Keratinocyte (primary cell): ENCODE data around the gene VNN1. TPM values are rescaled to one million over a fixed set of nuclear protein-coding genes. Genes with fewer than 3 reads are reported as not detected.

Source experiments
- DNase-seq: peaks from one replicate; pipeline ENCODE4 v3.0.0-alpha.2; 2011; ENCODE audit warnings: low read depth, missing footprints, low spot score
- FAIRE-seq: peaks from 2 replicates; lab custom pipeline; 2011; peaks lifted over from hg19 to GRCh38; lab: Jason Lieb, UNC
- H2AFZ ChIP-seq: 2 replicates; pipeline ENCODE4 v1.6.0; 2012; ENCODE audit warnings: low read length, control low read depth, inconsistent platforms; ENCODE audit not compliant: control insufficient read depth
- H3K27ac ChIP-seq: 2 replicates; pipeline ENCODE4 v1.5.1; 2011; ENCODE audit warnings: low read length; ENCODE audit not compliant: control insufficient read depth, insufficient read depth
- H3K27me3 ChIP-seq: 3 replicates; pipeline ENCODE4 v1.6.0; 2011; ENCODE audit warnings: low read length; ENCODE audit not compliant: control insufficient read depth, insufficient read depth; ENCODE audit errors: extremely low read depth
- H3K36me3 ChIP-seq, 2 experiments: 2 replicates in 1 of 2; 3 replicates in 1 of 2; pipeline ENCODE4 v1.5.1; 2011; ENCODE audit warnings: low read length in 2 of 2, mild to moderate bottlenecking in 1 of 2; ENCODE audit not compliant: control insufficient read depth in 2 of 2, insufficient read depth in 2 of 2; ENCODE audit errors: extremely low read depth in 1 of 2
- H3K4me1 ChIP-seq: 3 replicates; pipeline ENCODE4 v1.5.1; 2011; ENCODE audit warnings: low read length; ENCODE audit not compliant: control insufficient read depth, insufficient read depth; ENCODE audit errors: extremely low read depth
- H3K4me2 ChIP-seq: 3 replicates; pipeline ENCODE4 v1.6.0; 2011; ENCODE audit warnings: low read depth, low read length; ENCODE audit not compliant: control insufficient read depth, insufficient read depth; ENCODE audit errors: extremely low read depth
- H3K4me3 ChIP-seq, 3 experiments: fragments of 200-600 bp in 1 of 3; sonication (generic) in 1 of 3; 2 replicates in 2 of 3; 3 replicates in 1 of 3; pipeline ENCODE4 v1.5.1; 2011 to 2016; ENCODE audit warnings: low read length in 3 of 3, mild to moderate bottlenecking in 3 of 3, control low read depth in 2 of 3, inconsistent platforms in 1 of 3, low read depth in 1 of 3, mixed read lengths in 1 of 3, mixed run types in 1 of 3, moderate library complexity in 1 of 3; ENCODE audit not compliant: control insufficient read depth in 2 of 3, insufficient read depth in 2 of 3; ENCODE audit errors: extremely low read depth in 1 of 3
- H3K79me2 ChIP-seq: 2 replicates; pipeline ENCODE4 v1.6.0; 2012; ENCODE audit warnings: low read length; ENCODE audit not compliant: control insufficient read depth, insufficient read depth
- H3K9ac ChIP-seq: 3 replicates; pipeline ENCODE4 v1.6.0; 2011; ENCODE audit warnings: low read length; ENCODE audit not compliant: control insufficient read depth, insufficient read depth; ENCODE audit errors: extremely low read depth
- H3K9me1 ChIP-seq: 3 replicates; pipeline ENCODE4 v1.6.0; 2011; ENCODE audit warnings: low read length; ENCODE audit not compliant: control insufficient read depth, insufficient read depth; ENCODE audit errors: extremely low read depth
- H3K9me3 ChIP-seq: 2 replicates; pipeline ENCODE4 v1.5.1; 2012; ENCODE audit warnings: low read depth, low read length; ENCODE audit not compliant: control insufficient read depth
- H4K20me1 ChIP-seq: 3 replicates; pipeline ENCODE4 v1.6.0; 2011; ENCODE audit warnings: low read length; ENCODE audit not compliant: control insufficient read depth, insufficient read depth; ENCODE audit errors: extremely low read depth
- CTCF ChIP-seq, 3 experiments: IDR thresholded peaks in 1 of 3; conservative IDR thresholded peaks in 1 of 3; optimal IDR thresholded peaks in 1 of 3; 2 replicates in 2 of 3; 3 replicates in 1 of 3; pipeline versions ENCODE3 to v1.5.1; 2011; ENCODE audit warnings: low read length in 3 of 3, mild to moderate bottlenecking in 3 of 3, moderate library complexity in 2 of 3, control low read depth in 1 of 3, inconsistent platforms in 1 of 3; ENCODE audit not compliant: insufficient read depth in 2 of 3; ENCODE audit errors: extremely low read depth in 1 of 3
- EZH2 ChIP-seq: IDR thresholded peaks from one replicate; pipeline ENCODE4 v1.6.1; 2012; ENCODE audit warnings: inconsistent platforms, mild to moderate bottlenecking, low read length, moderate library complexity
- dilution Hi-C: fragments of 300-500 bp; cut with MboI; formaldehyde crosslinking; loops from one replicate; pipeline ENCODE4 v1.7.0; 2020; ENCODE audit warnings: low sequenced_read_pairs; ENCODE audit not compliant: extremely low pct_ligation_motif_present
- polyA plus RNA-seq, 5 experiments: library from polyadenylated mRNA; depleted of rRNA in 3 of 5; stranded (reverse) in 3 of 5; stranded (forward) in 1 of 5; unstranded in 1 of 5; fragments of >200 nt; gene quantifications; 1 replicate in 1 of 5; 2 replicates in 3 of 5; 3 replicates in 1 of 5; pipeline versions ENCODE4 v1.2.1 to v1.2.3, GENCODE V29; 2011 to 2012; ENCODE audit warnings: missing spikeins in 2 of 5, low read depth in 1 of 5, low replicate concordance in 1 of 5

Gene VNN1
- polyA plus RNA-seq, 1 donor (not counting 4 experiments of a cell fraction or from before 2014, with no cell fraction given) = 3.3 TPM

- Histone ChIP-seq H3K4me1 (no peaks in the 10 kb centered on the region), H3K27me3 (no peaks in the 10 kb centered on the region), H3K79me2 (no peaks in the 10 kb centered on the region), H3K36me3 (no peaks in the 10 kb centered on the region), H3K4me3 (no peak overlapping the region), H3K9me1 (no peaks in the 10 kb centered on the region), H3K4me2 (no peak overlapping the region), H4K20me1 (no peaks in the 10 kb centered on the region), H3K9me3 (no peaks in the 10 kb centered on the region), H3K9ac (no peak overlapping the region), H2AFZ (no peak overlapping the region), H3K27ac (no peak overlapping the region)
- no peak for TF ChIP-seq EZH2
- TF ChIP-seq CTCF (optimal IDR thresholded peaks at IDR 0.05 in 1 of 3, IDR thresholded peaks at IDR 0.05 in 1 of 3, conservative IDR thresholded peaks at IDR 0.05 in 1 of 3; ENCODE audit: extremely low read depth in 1 of 3, insufficient read depth in 2 of 3, low read length in 3 of 3) = no peak
- DNase-seq = no peak
- dilution Hi-C loops = no loop called here
- no peak for FAIRE-seq
Measured at GRCh38 chr6:132731086-132731485, 17.2 kb upstream of the VNN1 start.

GRCh38 chr6:132730560-132730959 lies 16.7 kb upstream of the VNN1 start:
- dilution Hi-C loops = no loop called here
- FAIRE-seq = no peak
- H3K4me1 ChIP-seq = no peaks in the 10 kb centered on the region
- H2AFZ ChIP-seq = no peak overlapping the region
- no peak overlapping the region for H3K27ac ChIP-seq
- H3K9ac ChIP-seq = no peak overlapping the region
- no peaks in the 10 kb centered on the region for H3K9me1 ChIP-seq
- H3K9me3 ChIP-seq = no peaks in the 10 kb centered on the region
- H3K27me3 ChIP-seq = no peaks in the 10 kb centered on the region
- H4K20me1 ChIP-seq = no peaks in the 10 kb centered on the region
- no peaks in the 10 kb centered on the region for H3K36me3 ChIP-seq
- no peak for DNase-seq
- H3K79me2 ChIP-seq = no peaks in the 10 kb centered on the region
- H3K4me3 ChIP-seq = no peak overlapping the region
- H3K4me2 ChIP-seq = no peak overlapping the region
- TF ChIP-seq CTCF (optimal IDR thresholded peaks at IDR 0.05 in 1 of 3, IDR thresholded peaks at IDR 0.05 in 1 of 3, conservative IDR thresholded peaks at IDR 0.05 in 1 of 3; ENCODE audit: extremely low read depth in 1 of 3, insufficient read depth in 2 of 3, low read length in 3 of 3) (no peak), EZH2 (no peak)
